Renal cortical epithelial cell (primary cell): ENCODE results near the gene ZNF821. TPM values are rescaled to one million over a fixed set of nuclear protein-coding genes. Genes with fewer than 3 reads are reported as not detected.
"Not testable (repeated sequence)": the region's sequence is repeated elsewhere in the genome, so short reads cannot be mapped to it uniquely, and the experiment has no call there.

Experiments used
- DNase-seq: peaks from one replicate; pipeline ENCODE4 v3.0.0-alpha.2; 2011; ENCODE audit warnings: low read depth
- total RNA-seq: library from RNA; depleted of rRNA; stranded (reverse); fragments of >200 nt; gene quantifications from 2 replicates; pipeline ENCODE4 v1.2.3, GENCODE V29; 2014

The ZNF821 gene
- total RNA-seq, 1 donor from 2014 or later, result 7.2 TPM

GRCh38 chr16:71902656-71903365, 18.8 kb upstream of the ZNF821 start:
- no peak for DNase-seq

GRCh38 chr16:71899171-71899570, 15.2 kb upstream of the ZNF821 start:
- DNase-seq, result no peak

- no peak for DNase-seq
These were observed 12.9 kb upstream of the ZNF821 start for GRCh38 chr16:71896764-71897368.

GRCh38 chr16:71895679-71896365, 11.8 kb upstream of the ZNF821 start:
- DNase-seq, result peak; percentile 38

- peak; percentile 86 for DNase-seq
These were observed 11.1 kb upstream of the ZNF821 start, which contains the start of gene IST1 for GRCh38 chr16:71894921-71895678. Gene IST1 (plus strand): TSS chr16:71895531. CDS start chr16:71915641, 20,110 bp downstream.

GRCh38 chr16:71894229-71894920, 10.4 kb upstream of the ZNF821 start:
- peak; percentile 40 for DNase-seq

- no peak for DNase-seq
These were observed 9.9 kb upstream of the ZNF821 start for GRCh38 chr16:71893888-71894228.

GRCh38 chr16:71889147-71889546, 5.2 kb upstream of the ZNF821 start:
- DNase-seq, result no peak

GRCh38 chr16:71885261-71885650, 1.3 kb upstream of the ZNF821 start:
- DNase-seq, result no peak

GRCh38 chr16:71883168-71883848, 674 bp downstream of the ZNF821 start:
- DNase-seq, result no peak

- peak; percentile 76 for DNase-seq
These were observed 1.3 kb downstream of the ZNF821 start for GRCh38 chr16:71882505-71883167.

- DNase-seq, result no peak
These were observed 3.8 kb downstream of the ZNF821 start for GRCh38 chr16:71880176-71880575.

- no peak for DNase-seq
These were observed 5.1 kb downstream of the ZNF821 start for GRCh38 chr16:71878911-71879310.

- DNase-seq, result no peak
These were observed 10.8 kb downstream of the ZNF821 start for GRCh38 chr16:71873199-71873598.

- no peak for DNase-seq
These were observed 13.2 kb downstream of the ZNF821 start for GRCh38 chr16:71870818-71871217.

GRCh38 chr16:71869089-71869488, 14.9 kb downstream of the ZNF821 start:
- no peak for DNase-seq

GRCh38 chr16:71867939-71868338, 16.0 kb downstream of the ZNF821 start:
- no peak for DNase-seq

- not testable (repeated sequence) for DNase-seq
These were observed 16.8 kb downstream of the ZNF821 start for GRCh38 chr16:71867175-71867574.

GRCh38 chr16:71865173-71865863, 18.7 kb downstream of the ZNF821 start:
- DNase-seq, result no peak

GRCh38 chr16:71863995-71864394, 20.0 kb downstream of the ZNF821 start:
- DNase-seq, result no peak
